ENCODE measurements around the gene PLPPR3.

PLPPR3 gene

DNA sequence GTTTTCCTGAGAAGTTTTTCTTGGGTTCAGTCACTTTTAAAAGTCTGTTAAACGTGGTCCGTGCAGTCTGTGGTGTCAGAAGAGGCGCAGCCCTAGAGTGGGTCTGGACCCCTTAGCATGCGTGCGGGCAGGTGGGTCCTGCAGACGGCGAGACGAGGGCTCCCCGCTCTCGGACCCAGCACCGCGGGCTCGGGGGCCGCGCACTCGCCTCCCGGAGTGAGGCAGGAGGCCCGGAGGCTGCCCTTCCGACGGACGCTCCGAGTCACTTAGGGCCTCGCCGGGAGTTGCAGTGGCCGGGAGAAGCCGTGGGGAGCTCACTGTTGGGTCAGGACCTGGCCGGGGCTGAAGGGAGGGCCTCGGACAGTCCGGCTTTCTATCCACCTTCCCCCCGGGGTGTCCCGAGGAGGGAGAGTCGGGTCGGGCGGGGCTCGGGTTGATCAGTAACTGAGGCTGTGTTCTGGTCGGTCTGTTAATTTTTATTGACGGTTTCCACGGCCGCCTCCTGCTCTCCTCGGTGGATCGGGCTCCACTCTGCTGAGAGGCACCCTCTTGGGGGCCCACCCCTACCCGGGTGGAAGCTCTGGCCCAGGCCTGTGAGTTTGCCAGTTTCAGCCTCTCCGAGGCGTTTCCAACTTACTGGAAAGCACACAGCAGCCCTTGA is 23.2 kb downstream of the PLPPR3 start:
- no peak for TF ChIP-seq EZH2 (IDR thresholded peaks at IDR 0.05; ENCODE audit: borderline replicate concordance, low read depth, low read length, severe bottlenecking)
- TF ChIP-seq, protein P1, sequence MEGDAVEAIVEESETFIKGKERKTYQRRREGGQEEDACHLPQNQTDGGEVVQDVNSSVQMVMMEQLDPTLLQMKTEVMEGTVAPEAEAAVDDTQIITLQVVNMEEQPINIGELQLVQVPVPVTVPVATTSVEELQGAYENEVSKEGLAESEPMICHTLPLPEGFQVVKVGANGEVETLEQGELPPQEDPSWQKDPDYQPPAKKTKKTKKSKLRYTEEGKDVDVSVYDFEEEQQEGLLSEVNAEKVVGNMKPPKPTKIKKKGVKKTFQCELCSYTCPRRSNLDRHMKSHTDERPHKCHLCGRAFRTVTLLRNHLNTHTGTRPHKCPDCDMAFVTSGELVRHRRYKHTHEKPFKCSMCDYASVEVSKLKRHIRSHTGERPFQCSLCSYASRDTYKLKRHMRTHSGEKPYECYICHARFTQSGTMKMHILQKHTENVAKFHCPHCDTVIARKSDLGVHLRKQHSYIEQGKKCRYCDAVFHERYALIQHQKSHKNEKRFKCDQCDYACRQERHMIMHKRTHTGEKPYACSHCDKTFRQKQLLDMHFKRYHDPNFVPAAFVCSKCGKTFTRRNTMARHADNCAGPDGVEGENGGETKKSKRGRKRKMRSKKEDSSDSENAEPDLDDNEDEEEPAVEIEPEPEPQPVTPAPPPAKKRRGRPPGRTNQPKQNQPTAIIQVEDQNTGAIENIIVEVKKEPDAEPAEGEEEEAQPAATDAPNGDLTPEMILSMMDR (IDR thresholded peaks at IDR 0.05; ENCODE audit: borderline replicate concordance, extremely low read depth, low read length, poor library complexity, severe bottlenecking) = no peak
- peak overlapping the region; percentile 97 to 99 for H3K4me3 ChIP-seq (ENCODE audit: low read depth in 1 of 2, low read length in 2 of 2)
- no peaks in the 10 kb centered on the region for H3K27me3 ChIP-seq (ENCODE audit: insufficient read depth, low read length, poor library complexity)
- H3K9ac ChIP-seq (ENCODE audit: low read depth, low read length) = peak overlapping the region; percentile 98
- H3K36me3 ChIP-seq (ENCODE audit: insufficient read depth, low read length) = peaks cover 56% of the 10 kb centered on the region
- no peak for ATAC-seq (ENCODE audit: insufficient read depth, low read depth)
- H3K9me3 ChIP-seq (ENCODE audit: insufficient read depth, low read length, severe bottlenecking) = no peaks in the 10 kb centered on the region
- no peak overlapping the region for H2AFZ ChIP-seq (ENCODE audit: low read depth, low read length)
- peak overlapping the region; percentile 83 for H3K27ac ChIP-seq (ENCODE audit: low read length)
- H4K20me1 ChIP-seq (ENCODE audit: insufficient read depth, low read length) = peaks cover 56% of the 10 kb centered on the region
- H3K4me1 ChIP-seq (ENCODE audit: insufficient read depth, low read length) = peaks cover 50% of the 10 kb centered on the region
- peaks cover 74% of the 10 kb centered on the region for H3K79me2 ChIP-seq (ENCODE audit: insufficient read depth, low read length)
- peak overlapping the region; percentile 76 for H3K4me2 ChIP-seq (ENCODE audit: insufficient read depth, low read length)
- peak; percentile 18 for DNase-seq

- ATAC-seq (ENCODE audit: insufficient read depth, low read depth) (peak; percentile 12), DNase-seq (peak; percentile 92)
- no peaks in the 10 kb centered on the region for H3K9me3 ChIP-seq (ENCODE audit: insufficient read depth, low read length, severe bottlenecking)
- no peak overlapping the region for H2AFZ ChIP-seq (ENCODE audit: low read depth, low read length)
- no peak for TF ChIP-seq EZH2 (IDR thresholded peaks at IDR 0.05; ENCODE audit: borderline replicate concordance, low read depth, low read length, severe bottlenecking)
- TF ChIP-seq, protein P1 (IDR thresholded peaks at IDR 0.05; ENCODE audit: borderline replicate concordance, extremely low read depth, low read length, poor library complexity, severe bottlenecking) = no peak
- H3K4me3 ChIP-seq (ENCODE audit: low read depth in 1 of 2, low read length in 2 of 2) = peak overlapping the region; percentile 97 to 99
- H3K27ac ChIP-seq (ENCODE audit: low read length) = peak overlapping the region; percentile 83
- peak overlapping the region; percentile 98 for H3K9ac ChIP-seq (ENCODE audit: low read depth, low read length)
- peaks cover 49% of the 10 kb centered on the region for H3K36me3 ChIP-seq (ENCODE audit: insufficient read depth, low read length)
- H3K79me2 ChIP-seq (ENCODE audit: insufficient read depth, low read length) = peaks cover 66% of the 10 kb centered on the region
- H4K20me1 ChIP-seq (ENCODE audit: insufficient read depth, low read length) = peaks cover 49% of the 10 kb centered on the region
- H3K4me1 ChIP-seq (ENCODE audit: insufficient read depth, low read length) = peaks cover 50% of the 10 kb centered on the region
- no peaks in the 10 kb centered on the region for H3K27me3 ChIP-seq (ENCODE audit: insufficient read depth, low read length, poor library complexity)
- H3K4me2 ChIP-seq (ENCODE audit: insufficient read depth, low read length) = peak overlapping the region; percentile 76
Observed at GRCh38 chr19:797528-798414, 24.0 kb downstream of the PLPPR3 start.

GRCh38 chr19:796692-797527 is 24.8 kb downstream of the PLPPR3 start, which contains the start of gene PTBP1:
Gene PTBP1, plus strand, starts transcription at chr19:797452. Its CDS starts 46 bp downstream, at chr19:797498.
- Histone ChIP-seq H3K36me3 (ENCODE audit: insufficient read depth, low read length) (peaks cover 40% of the 10 kb centered on the region), H3K27ac (ENCODE audit: low read length) (peak within 1 kb of the TSS; percentile 83), H3K27me3 (ENCODE audit: insufficient read depth, low read length, poor library complexity) (no peaks in the 10 kb centered on the region), H3K4me2 (ENCODE audit: insufficient read depth, low read length) (peak within 1 kb of the TSS; percentile 76), H3K9me3 (ENCODE audit: insufficient read depth, low read length, severe bottlenecking) (no peaks in the 10 kb centered on the region), H3K4me3 (ENCODE audit: low read depth in 1 of 2, low read length in 2 of 2) (peak within 1 kb of the TSS; percentile 97 to 99), H2AFZ (ENCODE audit: low read depth, low read length) (peak within 1 kb of the TSS; percentile 95), H3K9ac (ENCODE audit: low read depth, low read length) (peak within 1 kb of the TSS; percentile 98), H3K79me2 (ENCODE audit: insufficient read depth, low read length) (peaks cover 58% of the 10 kb centered on the region), H4K20me1 (ENCODE audit: insufficient read depth, low read length) (peaks cover 40% of the 10 kb centered on the region), H3K4me1 (ENCODE audit: insufficient read depth, low read length) (peaks cover 44% of the 10 kb centered on the region)
- peak; percentile 88 for ATAC-seq (ENCODE audit: insufficient read depth, low read depth)
- peak; percentile 100 for DNase-seq
- TF ChIP-seq, protein P1 (IDR thresholded peaks at IDR 0.05; ENCODE audit: borderline replicate concordance, extremely low read depth, low read length, poor library complexity, severe bottlenecking) = no peak
- TF ChIP-seq EZH2 (IDR thresholded peaks at IDR 0.05; ENCODE audit: borderline replicate concordance, low read depth, low read length, severe bottlenecking) = no peak
